DMS53 treated with DMSO at 0.1 percent for 48 hours (cell line): Measurements from ENCODE around the gene DEFB129.
"Not testable (repeated sequence)": the region's sequence is repeated elsewhere in the genome, so short reads cannot be mapped to it uniquely, and the experiment has no call there.

Experiments used
- DNase-seq: peaks from one replicate; lab custom pipeline; 2025; ENCODE audit not compliant: unreplicated experiment; lab: John Stamatoyannopoulos, UW

Gene DEFB129

DNA sequence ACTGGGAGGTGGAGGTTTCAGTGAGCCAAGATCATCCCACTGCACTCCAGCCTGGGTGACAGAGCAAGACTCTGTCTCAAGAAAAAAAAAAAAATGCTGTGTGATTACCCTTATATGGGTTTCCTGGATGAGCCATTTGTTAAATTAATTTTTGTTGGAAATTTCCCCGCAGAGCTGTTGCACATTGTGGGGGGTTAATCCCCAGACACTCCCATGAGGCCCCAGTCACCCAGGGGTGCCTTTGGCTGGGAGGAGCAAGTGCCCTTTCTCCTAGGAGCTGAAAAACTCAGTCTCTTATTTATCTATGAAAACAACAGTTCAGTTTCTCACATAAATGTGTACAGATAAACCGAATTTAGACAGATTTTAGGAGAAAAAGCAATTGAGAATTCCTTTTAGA lies 25.7 kb downstream of the DEFB129 start:
- no peak for DNase-seq

DNA sequence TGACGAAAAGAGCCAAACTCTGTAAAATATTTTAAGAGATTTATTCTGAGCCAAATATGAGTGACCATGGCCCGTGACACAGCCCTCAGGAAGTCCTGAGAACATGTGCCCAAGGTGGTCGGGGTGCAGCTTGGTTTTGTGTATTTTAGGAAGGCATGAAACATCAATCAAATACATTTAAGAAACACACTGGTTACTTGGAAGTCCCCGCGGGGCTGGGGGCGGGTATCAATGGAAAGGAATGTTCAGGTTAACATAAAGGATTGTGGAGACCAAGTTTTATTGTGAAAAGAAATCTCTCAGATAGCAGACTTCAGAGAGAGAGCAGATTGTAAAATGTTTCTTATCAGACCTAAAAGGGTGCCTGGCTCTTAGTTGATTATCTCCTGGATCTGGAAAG lies 26.4 kb downstream of the DEFB129 start:
- DNase-seq = not testable (repeated sequence)

DNA sequence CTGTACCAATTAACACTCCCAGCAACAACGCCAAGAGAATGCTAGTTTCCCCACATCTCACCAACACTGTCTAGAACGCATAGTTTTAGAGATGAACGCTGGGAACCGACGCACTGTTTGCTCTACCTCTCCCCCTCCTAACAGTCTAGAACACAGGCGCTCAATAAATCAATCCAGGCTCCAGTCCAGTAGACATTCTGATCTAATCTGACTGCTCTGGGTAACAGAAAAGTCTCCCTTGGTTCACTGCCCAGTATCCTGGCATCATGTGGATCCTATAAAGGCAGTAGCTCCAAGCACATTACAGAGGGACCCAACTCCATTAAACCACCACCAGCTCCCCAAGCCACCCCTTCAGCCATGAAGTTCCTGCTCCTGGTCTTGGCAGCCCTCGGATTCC lies 30.4 kb downstream of the DEFB129 start, which contains the start of gene DEFB132:
Gene DEFB132 (plus strand): TSS at position 306 of the 400 bp plus-strand sequence. CDS start 55 bp downstream, at position 361.
- no peak for DNase-seq

DNA sequence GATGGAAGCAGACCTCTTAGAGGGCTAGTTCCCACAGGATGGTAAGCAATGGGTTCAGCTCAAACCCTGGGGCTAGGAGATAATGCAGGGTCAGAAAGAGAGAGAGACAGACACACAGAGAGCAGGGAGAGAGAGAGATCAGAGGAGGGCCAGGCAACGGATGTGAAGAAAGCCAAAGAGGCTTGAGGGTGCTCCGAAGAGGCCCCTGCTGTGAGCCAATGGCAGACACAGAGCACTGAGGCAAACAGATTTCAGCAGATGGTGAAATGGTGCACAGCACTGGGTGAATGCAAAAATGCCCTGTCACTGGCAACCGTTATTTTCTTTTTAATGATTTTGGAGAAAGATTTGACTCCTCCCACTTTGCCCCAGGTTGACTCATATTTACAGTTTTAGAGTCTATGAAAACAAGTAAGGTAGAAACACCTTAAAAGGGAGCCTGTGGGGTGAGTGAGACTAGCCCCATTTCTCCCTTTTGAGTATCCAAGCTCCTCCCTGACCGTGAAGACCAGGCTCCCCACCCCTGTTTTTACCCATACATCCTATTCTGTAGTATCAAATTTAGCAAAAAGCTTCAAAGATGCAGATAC lies 31.3 kb downstream of the DEFB129 start:
- no peak for DNase-seq

DNA sequence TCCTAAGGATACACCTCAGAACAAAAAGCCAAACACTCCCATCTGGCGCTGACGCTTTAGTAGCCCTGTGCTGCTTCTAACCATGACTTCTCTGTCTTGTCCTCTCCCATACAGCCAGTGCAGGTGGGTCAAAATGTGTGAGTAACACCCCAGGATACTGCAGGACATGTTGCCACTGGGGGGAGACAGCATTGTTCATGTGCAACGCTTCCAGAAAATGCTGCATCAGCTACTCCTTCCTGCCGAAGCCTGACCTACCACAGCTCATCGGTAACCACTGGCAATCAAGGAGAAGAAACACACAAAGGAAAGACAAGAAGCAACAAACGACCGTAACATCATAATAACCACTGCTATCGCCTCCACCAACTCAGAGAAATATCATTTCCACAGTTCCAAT lies 31.9 kb downstream of the DEFB129 start:
- DNase-seq = no peak

DNA sequence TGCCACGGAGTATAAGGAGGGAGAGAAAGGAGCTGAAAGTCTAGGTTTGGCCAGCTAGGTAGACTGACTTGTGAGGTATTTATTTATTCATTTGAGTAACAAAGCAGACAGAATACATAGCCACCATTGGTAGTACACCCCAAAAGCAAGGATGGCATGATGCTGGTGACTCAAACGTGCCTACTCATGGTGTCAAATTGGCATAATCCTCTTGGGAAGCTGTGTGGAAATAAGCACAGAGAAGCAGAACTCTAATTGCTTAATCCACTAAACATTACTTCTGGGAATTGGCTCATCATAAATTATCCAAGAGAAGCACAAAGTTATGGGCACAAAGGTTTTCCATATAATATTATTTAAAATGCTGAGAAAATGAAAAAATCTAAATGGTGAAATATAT lies 32.9 kb downstream of the DEFB129 start:
- DNase-seq = no peak

DNA sequence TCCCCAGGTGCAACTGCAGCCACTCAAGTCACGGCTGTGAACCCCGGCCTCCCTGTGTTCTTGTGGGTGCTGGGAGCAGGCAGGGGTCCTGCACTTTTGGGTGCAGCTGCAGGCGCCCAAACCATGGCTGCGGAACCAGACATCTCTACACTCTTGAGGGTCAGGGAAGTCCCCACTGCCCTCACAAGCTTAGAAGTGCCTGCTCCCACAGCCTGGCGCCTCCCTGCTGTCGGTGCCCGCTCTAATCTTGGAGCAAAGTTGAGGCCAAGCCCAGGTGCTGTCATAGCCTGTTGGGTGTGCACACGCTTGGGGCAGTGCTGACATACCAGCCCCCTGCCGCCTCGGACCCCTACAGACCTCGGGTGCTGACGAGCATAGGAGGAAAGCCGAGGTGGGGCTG lies 36.6 kb downstream of the DEFB129 start:
- DNase-seq = no peak

DNA sequence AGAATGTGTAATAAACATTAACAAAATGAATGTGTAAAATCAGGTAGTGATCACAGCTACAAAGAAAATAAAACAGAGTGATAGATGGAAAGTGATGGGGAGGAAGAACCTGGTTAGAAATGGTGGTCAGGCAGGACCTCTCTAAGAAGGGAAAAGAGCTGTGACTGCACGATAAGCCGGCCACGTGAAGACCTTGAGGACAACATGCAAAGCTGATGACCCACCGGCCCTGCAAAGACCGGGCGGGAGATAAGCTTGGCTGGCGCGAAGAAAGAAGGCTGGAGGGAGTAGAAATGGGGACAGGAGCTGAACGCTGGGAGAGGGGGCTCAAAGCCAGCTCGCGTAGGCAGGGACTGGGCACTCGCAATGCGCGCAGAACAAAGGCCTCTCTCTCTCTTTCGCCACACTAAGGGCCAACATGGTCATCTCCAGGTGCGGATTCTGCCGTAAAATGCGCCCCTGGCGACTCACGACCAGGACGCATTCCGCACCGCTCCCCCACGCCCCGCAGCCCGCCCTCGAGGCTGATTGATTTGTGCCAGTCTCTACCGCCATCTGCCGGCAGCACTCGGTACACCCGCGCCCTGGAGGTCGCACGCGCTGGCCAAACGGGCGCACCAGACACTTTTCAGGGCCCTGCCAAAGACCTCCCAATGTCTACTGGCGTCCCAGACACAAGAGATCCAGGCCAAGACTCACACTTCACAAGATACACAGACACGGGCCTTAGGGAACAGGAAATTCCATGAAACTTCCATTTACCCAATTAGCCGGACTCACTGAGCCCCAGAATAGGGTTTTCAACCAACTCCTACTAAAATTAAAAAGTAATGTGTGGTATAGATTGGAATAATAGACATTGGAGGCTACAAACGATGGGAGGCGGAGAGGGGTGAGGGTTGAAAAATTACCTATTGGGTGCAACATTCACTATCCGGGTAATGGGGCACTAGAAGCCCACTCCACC lies 39.8 kb downstream of the DEFB129 start:
- peak; percentile 71 for DNase-seq

DNA sequence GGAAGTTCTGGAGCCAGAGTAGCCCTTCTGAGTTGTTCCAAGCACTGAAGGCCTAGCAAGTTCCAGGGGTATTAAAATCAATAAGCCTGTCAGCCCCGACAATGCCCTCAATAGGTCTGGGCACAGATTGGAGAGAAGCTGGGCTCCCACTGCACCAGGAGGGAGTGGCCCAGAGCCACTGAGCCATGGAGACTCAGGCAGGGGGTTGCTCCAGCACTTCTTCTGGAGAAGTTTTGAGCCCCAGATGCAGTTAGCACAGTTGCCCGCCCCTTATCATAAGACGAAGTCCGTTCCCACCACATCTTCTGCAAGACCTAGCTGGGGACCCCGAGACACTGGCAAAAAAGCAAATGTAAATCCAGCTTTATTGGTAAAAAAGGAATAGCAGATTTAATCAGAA lies 43.5 kb downstream of the DEFB129 start:
- no peak for DNase-seq

DNA sequence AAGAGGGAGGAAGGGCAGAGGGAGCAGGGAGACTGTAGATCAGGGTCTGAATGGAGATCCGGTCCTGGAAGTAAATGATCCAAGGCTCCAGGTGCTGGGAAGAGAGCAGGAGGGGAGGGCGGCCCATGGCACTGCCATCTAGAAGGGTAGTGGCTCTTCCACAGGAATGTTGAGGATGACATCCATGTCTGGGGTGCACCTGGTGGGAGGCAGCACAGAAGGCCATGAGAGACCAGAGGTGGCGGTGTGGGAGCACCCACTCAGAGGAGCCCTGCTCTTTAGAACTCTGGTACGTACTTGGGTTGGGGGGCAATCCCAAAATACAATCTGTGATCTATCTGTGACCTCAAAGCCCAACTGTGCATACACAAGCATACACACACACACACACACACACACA lies 44.0 kb downstream of the DEFB129 start:
- DNase-seq = no peak

DNA sequence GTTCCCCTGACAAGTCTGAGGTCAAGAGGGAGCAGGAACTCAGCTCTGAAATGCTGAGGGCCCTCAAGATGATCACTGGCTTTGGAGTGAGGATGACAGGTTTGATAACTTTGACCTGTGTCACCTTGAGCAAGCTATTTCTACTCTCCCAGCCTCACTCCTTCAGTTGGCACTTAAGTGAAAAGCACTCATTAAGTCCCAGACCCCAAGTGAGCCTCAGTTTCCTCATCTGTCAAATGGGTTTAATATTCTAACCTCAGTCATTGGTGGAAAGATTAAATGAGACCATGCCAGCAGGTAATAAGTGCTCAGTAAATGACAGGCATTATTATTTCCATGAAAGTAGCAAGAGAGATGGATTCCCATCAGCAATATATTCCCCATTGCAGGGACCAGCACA lies 44.5 kb downstream of the DEFB129 start:
- DNase-seq = no peak

DNA sequence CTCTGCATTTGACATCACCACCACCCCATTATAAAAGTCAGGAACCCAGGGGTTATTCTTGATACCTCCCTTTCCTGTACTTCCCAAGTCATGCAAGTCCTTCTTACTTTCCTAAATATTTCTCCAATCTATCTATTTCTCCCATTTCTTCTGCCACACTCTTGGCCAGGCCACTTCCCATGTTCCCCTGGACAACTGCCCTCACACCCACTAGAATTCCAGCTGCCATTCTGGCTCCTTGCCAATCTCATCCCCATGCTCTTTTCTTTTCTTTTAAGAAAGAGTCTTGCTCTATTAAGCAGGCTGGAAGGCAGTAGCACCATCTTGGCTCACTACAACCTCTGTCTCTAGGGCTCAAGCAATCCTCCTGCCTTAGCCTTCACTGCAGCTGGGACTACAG lies 45.7 kb downstream of the DEFB129 start:
- no peak for DNase-seq

DNA sequence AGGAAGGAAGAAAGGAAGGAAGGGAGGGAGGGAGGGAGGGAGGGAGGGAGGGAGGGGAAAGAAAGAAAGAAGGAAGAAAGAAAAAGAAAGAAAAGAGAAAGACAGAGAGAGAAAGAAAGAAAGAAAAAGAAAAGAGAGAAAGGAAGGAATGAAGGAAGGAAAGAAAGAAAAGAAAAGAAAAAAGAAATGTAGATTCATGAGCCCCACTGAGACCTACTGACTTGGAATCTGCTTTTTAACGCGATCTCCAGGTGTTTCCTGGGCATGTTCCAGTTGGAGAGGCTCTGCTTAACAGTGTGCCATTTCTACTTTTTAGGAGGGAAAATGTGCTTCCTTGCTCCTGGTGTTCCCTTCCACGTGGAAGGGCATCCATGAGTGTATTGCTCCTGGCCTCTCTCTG lies 46.8 kb downstream of the DEFB129 start:
- no peak for DNase-seq

DNA sequence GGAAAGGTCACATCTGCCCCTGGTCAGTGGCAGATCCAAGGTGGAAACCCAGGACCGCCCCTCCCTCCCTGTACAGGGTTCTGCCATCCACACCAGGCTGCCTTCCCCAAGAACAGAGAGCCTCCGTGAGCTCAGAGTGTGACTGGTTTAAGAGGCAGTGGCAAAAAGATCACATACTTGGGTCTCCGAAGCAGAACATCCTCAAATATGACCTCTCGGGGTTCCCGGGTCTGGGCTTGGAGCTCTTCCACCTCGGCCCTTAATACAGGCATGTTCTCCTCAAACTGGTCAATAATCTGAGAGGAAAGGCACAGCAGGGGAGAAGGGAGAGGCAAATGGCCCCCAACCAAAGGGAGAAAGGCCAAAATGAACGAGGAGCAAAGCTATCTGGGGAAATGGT lies 48.7 kb downstream of the DEFB129 start:
- DNase-seq = no peak

DNA sequence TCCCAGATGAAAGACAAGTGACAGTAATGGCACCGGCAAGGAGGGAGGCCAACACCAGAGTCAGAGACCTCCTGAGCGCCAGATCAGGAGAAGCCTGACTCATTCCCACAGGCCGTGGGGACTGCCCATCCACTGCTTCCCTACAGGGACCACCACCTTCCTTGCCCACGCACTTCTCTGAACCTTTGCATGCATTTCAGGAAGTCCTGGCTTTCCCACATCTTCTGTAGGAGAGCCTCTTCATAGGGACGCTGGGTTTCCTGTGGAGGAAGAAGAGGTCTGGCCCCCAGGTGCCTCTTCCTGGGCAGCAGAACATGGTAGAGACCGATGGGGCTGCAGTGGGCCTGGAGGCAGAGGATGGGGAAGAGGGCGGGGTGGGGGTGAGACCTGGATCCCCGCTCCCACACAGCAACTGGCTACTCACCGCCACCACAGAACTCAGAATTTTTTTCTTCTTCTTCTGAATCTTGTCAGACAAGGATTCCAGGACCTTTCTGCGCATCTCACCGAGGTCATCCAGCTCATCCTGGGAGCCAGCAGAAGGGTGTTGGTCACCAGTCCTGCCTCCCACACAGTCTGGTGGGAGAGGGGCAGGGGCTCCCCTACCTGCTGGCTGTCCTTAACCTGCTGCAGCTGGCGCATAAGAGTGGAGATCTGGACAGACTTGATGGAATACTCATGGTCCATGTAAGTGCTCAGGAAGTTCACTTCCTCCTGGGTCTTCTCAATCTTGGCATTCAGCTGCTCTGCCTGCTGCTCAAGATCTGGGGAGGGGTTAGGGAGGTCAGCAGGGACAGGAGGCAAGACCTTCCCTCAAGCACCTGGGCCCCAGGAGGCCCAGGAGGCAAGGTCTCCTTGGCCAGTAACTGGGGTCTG lies 49.8 kb downstream of the DEFB129 start:
- no peak for DNase-seq

DNA sequence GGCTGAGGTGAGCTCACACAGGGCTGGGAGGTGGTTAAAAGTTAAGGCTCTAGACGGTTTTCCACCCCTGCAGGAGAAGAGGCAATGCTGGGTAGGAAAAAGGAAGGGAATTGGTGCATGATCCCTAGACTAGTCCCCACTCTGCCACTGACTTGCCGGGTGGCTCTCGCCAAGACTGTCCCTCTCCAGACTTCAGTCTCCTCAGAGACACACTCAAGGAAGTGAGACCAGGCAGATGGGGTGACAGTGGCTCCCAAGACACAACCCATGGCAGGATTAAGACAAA lies 50.4 kb downstream of the DEFB129 start:
- DNase-seq = no peak

DNA sequence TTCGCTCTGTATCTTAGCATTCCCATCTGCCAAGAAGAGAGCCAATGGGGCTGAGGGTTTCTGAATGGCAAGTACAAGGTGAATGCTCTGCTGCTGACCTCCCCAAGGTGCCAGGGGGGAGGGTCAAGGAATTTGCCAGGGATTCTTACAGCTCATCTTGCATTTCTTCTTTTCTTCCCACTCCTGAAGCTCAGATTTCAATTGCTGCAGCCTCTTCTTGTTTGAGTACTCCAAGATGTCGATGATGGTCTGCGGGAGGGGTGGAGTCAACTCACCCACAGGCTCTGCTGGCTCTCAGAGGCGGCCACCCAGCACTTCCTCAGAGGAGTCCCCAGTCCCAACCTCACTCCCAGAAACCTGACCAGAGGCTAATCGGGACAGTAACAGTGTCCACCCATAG lies 51.1 kb downstream of the DEFB129 start:
- DNase-seq = no peak

DNA sequence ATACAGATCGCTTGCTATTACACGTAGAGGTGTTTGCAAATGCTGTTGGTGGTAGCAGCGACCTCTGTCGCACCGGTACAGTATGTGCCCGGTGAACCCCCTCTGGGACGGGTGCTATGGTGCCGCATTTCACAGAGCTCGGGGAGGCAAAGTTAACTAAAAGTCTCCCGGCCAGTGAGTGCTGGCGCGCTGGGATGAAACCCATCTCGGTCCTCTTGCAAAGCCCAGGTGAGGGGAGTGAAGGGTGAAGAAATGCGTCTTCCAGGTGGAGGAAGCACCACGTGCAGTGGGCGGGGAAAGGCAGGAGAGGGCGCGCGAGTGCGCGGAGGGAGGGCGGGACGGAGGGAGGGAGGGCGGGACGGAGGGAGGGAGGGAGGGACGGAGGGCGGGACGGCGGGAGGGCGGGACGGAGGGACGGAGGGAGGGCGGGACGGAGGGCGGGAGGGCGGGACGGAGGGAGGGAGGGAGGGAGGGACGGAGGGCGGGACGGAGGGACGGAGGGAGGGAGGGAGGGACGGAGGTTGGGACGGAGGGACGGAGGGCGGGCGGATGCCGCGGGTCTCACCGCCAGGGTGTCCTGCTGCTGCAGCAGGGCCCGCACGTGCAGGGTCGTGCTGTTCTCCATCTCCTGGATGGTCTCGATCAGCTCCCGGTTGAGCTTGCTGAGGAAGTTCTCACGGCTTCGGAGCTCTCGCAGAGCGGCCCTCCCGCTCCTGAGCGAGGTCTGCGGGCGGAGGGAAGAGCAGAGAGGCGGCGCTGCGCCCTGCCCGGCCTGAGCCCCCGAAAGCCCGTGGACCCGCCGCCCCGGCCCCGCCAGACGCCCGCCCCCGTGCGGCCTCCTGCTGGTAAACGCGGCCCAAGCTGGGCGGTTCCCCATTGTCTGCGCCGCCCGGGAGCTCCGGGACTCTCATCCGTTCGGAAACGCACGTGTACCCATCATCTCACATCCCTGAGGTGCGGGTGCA lies 51.8 kb downstream of the DEFB129 start:
- no peak for DNase-seq
